Uterus (tissue), 4 donors: ENCODE data around the gene CAMTA1. TPM values are rescaled to one million over a fixed set of nuclear protein-coding genes. Genes with fewer than 3 reads are reported as not detected.
"Not testable (repeated sequence)": the region's sequence is repeated elsewhere in the genome, so short reads cannot be mapped to it uniquely, and the experiment has no call there.

Experiments
- DNase-seq, 2 donors: peaks; one replicate each; pipeline ENCODE4 v3.0.0-alpha.2; 2019 to 2020
- H3K27ac ChIP-seq, 2 donors: fragments of 200-600 bp; sonication (generic); 1 replicate in 1 of 2; 2 replicates in 1 of 2; pipeline ENCODE4 v1.5.1; 2016 to 2018
- H3K27me3 ChIP-seq, 2 donors: fragments of 200-600 bp; sonication (generic); one replicate each; pipeline ENCODE4 v1.5.1; 2018 to 2019; ENCODE audit warnings: control low read depth in 1 of 2
- H3K36me3 ChIP-seq, 2 donors: fragments of 200-600 bp; sonication (generic); one replicate each; pipeline ENCODE4 v1.5.1; 2019; ENCODE audit warnings: control low read depth in 1 of 2
- H3K4me1 ChIP-seq, 2 donors: fragments of 200-600 bp; sonication (generic); one replicate each; pipeline ENCODE4 v1.5.1; 2018 to 2019; ENCODE audit warnings: control low read depth in 1 of 2
- H3K4me3 ChIP-seq, 2 donors: fragments of 200-600 bp; sonication (generic); 1 replicate in 1 of 2; 2 replicates in 1 of 2; pipeline ENCODE4 v1.5.1; 2018 to 2019; ENCODE audit warnings: mild to moderate bottlenecking in 1 of 2
- H3K9me3 ChIP-seq, 2 donors: fragments of 200-600 bp; sonication (generic); one replicate each; pipeline ENCODE4 v1.5.1; 2019; ENCODE audit warnings: control low read depth in 1 of 2
- CTCF ChIP-seq, 4 experiments: fragments of 200-600 bp in 2 of 4; fragments of 450-650 bp in 2 of 4; sonication (generic) in 2 of 4; IDR thresholded peaks; one replicate each; pipeline ENCODE4 v1.5.1; 2016 to 2019; ENCODE audit warnings: antibody characterized with exemption in 4 of 4, mild to moderate bottlenecking in 2 of 4, moderate library complexity in 1 of 4
- POLR2A ChIP-seq, 2 donors: fragments of 450-650 bp; IDR thresholded peaks; one replicate each; pipeline ENCODE4 v1.6.1; 2016; ENCODE audit warnings: antibody characterized with exemption in 2 of 2, mild to moderate bottlenecking in 1 of 2, moderate library complexity in 1 of 2
- intact Hi-C: fragments of 100-400 bp; cut with DNase I; formaldehyde crosslinking; loops from one replicate; pipeline ENCODE4 v1.15.1; 2023; ENCODE audit warnings: low total_unique reads
- total RNA-seq, 4 donors: library from RNA; depleted of rRNA in 3 of 4; stranded (reverse); fragments of >200 nt in 3 of 4; gene quantifications; one replicate each; pipeline versions ENCODE4 v1.1.0 to v1.2.4, GENCODE V29; 2014 to 2023
- donor health status: DM: yes; HTN: yes; CAD: no.

CAMTA1 gene
- total RNA-seq, 4 donors from 2014 or later, result 29.7 to 427 (median 64.8) TPM

- no peak overlapping the region for H3K27ac ChIP-seq
- intact Hi-C loops, result no loop called here
- H3K36me3 ChIP-seq, result no peaks in the 10 kb centered on the region
- no peaks in the 10 kb centered on the region for H3K27me3 ChIP-seq
- no peak for TF ChIP-seq POLR2A (IDR thresholded peaks at IDR 0.05)
- no peaks in the 10 kb centered on the region for H3K9me3 ChIP-seq
- DNase-seq, result no peak
- no peaks in the 10 kb centered on the region for H3K4me1 ChIP-seq
- no peak overlapping the region for H3K4me3 ChIP-seq
Measured at GRCh38 chr1:7140251-7140650, 355.0 kb downstream of the CAMTA1 start.

- no peak overlapping the region for H3K27ac ChIP-seq
- intact Hi-C loops, result no loop called here
- DNase-seq, result no peak
Measured at GRCh38 chr1:7145947-7146346, 360.7 kb downstream of the CAMTA1 start.

GRCh38 chr1:7146710-7147109, 361.5 kb downstream of the CAMTA1 start:
- intact Hi-C loops, result no loop called here
- Histone ChIP-seq H3K27ac (no peak overlapping the region), H3K4me3 (no peak overlapping the region), H3K27me3 (no peaks in the 10 kb centered on the region), H3K4me1 (no peaks in the 10 kb centered on the region), H3K36me3 (no peaks in the 10 kb centered on the region), H3K9me3 (no peaks in the 10 kb centered on the region)
- no peak for DNase-seq
- TF ChIP-seq CTCF (IDR thresholded peaks at IDR 0.05) (no peak), POLR2A (IDR thresholded peaks at IDR 0.05) (no peak)

More at GRCh38 chr1:7145947-7146346, 360.7 kb downstream of the CAMTA1 start:
- Histone ChIP-seq H3K27me3 (no peaks in the 10 kb centered on the region), H3K9me3 (no peaks in the 10 kb centered on the region), H3K36me3 (no peaks in the 10 kb centered on the region), H3K4me3 (no peak overlapping the region), H3K4me1 (no peaks in the 10 kb centered on the region)
- TF ChIP-seq POLR2A (IDR thresholded peaks at IDR 0.05) (no peak), CTCF (IDR thresholded peaks at IDR 0.05) (no peak)

GRCh38 chr1:7147581-7148282, 362.5 kb downstream of the CAMTA1 start:
- H3K4me3 ChIP-seq, DNase-seq, H3K4me1 ChIP-seq, H3K27ac ChIP-seq, H3K36me3 ChIP-seq, H3K27me3 ChIP-seq, intact Hi-C loops, H3K9me3 ChIP-seq: not testable (repeated sequence)

GRCh38 chr1:7149080-7149838, 364.0 kb downstream of the CAMTA1 start:
- Histone ChIP-seq H3K4me3 (no peak overlapping the region), H3K9me3 (no peaks in the 10 kb centered on the region), H3K36me3 (no peaks in the 10 kb centered on the region), H3K27me3 (no peaks in the 10 kb centered on the region), H3K4me1 (no peaks in the 10 kb centered on the region), H3K27ac (no peak overlapping the region)
- no peak for TF ChIP-seq CTCF (IDR thresholded peaks at IDR 0.05)
- DNase-seq, result no peak
- intact Hi-C loops, result no loop called here

- Histone ChIP-seq H3K4me3 (no peak overlapping the region), H3K9me3 (no peaks in the 10 kb centered on the region), H3K4me1 (no peaks in the 10 kb centered on the region), H3K36me3 (no peaks in the 10 kb centered on the region), H3K27me3 (no peaks in the 10 kb centered on the region), H3K27ac (no peak overlapping the region)
- DNase-seq, result no peak
- intact Hi-C loops, result loop anchor here (2.0 kb wide), 1 partner anchor 44 kb away; no protein-coding TSS in a partner anchor
- no peak for TF ChIP-seq POLR2A (IDR thresholded peaks at IDR 0.05)
Measured at GRCh38 chr1:7150724-7151280, 365.5 kb downstream of the CAMTA1 start.
